IPS-11a (cell line): Measurements from ENCODE around the gene GABRP.
"Not testable (repeated sequence)": the region's sequence is repeated elsewhere in the genome, so short reads cannot be mapped to it uniquely, and the experiment has no call there.

Source experiments
- H3K4me3 ChIP-seq: one replicate; pipeline ENCODE4 v1.5.1; 2013; ENCODE audit warnings: low read depth, low read length, control low read depth

GABRP gene

DNA sequence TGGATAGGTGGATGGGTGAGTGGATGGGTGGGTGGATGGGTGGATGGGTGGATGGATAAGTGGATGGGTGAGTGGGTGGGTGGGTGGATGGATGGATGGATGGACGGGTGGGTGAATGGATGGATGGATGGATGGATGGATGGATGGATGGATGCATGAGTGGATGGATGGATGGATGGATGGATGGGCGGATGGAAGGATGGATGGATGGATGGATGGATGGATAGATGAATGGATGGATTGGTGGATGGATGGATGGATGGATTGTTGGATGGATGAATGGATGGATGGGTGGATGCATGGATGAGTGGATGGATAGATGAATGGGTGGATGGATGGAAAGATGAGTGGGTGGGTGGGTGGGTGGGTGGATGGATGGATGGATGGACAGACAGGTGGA, 29.0 kb upstream of the GABRP start:
- H3K4me3 ChIP-seq, result not testable (repeated sequence)

DNA sequence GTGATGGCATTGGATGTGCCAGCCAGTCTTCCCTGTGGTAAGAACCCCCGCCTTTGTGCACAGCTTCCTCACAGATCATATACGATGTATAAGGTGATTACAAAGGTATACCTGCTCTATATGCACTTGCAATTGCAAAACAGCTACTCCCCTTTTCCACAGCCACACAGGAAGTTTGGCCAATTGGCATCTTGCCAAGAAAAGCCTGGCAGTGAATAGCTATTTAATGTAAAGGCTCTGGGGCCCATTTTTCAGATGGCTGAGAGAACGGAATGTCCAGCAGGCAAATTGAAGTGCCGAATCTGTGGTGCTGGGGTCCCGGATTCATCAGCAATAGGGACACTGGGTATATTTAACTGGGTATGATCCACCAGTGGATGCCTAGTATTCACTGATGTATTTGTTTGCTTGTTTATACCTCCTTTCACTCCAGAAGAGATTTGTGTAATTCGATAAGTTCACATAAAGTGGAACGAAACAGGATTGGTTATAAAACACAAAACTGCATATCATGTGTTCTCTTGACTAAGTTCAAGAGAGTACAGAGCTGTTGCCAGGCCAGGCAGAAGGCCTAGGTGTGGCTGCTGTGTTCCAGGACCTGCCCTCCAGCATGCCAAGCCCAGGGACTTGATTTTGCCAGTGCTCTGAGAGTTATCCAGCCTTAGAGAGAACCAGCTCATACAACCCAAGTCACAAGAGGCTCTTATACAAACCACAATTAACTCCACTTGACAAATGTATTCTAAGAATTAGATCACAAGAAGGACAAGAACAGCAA, 27.7 kb upstream of the GABRP start:
- H3K4me3 ChIP-seq, result no peak overlapping the region

DNA sequence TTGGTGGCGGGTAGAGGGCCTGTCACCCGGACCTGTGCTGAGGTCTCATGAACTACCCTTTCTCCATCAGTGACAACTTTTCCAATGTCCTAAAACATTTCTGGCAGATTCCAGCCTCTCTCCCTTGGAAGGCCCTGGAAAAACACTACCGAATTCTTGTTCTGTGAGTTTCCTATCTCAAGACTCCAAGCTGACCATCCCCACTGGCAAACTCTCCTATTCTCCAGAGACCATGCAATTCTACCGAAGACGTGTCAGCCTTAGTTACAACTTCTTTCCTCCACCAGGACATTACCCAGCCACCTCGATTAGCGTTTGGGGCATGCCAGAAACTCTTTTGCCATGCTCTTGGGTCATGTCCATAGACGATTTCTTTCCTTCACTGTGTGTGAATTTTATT, 26.8 kb upstream of the GABRP start:
- H3K4me3 ChIP-seq, result no peak overlapping the region

DNA sequence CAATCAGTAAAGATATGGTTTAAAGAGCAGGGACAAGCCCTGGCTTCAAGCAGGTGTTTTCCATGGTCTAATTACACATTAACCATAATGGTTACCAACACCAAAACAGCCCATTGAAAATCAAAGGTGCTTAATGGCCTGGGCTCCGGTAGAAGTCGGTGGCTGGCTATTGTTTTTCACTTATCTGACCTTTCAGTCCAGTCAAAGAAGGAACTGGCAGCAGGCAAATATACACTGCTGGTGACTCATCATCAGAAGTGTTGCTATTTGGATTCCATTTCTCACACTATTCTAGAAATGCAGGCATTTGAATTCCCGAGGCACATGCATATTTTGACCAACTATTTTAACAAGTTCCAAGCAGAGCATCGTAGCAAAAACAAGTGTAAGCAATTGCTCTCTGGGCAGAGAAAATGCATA, 26.3 kb upstream of the GABRP start:
- no peak overlapping the region for H3K4me3 ChIP-seq

DNA sequence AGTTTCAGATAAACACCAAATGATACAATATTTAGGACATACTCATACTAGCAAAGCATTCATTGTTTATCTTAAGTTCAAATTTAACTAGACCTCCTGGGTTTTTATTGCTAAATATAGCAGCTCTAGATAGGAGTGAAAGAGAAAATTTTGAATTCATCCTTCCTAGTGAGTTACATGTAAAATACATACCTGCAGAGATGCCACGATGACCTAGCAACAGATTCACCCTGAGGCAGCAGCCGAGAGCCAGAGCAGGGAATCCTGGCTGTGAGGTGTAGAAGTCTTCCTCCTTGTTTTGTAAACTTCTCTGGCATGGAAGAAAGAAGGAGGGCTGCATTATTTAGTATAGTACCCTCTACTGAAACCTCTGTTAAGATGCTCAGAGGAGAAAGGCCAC, 25.9 kb upstream of the GABRP start:
- H3K4me3 ChIP-seq, result no peak overlapping the region

DNA sequence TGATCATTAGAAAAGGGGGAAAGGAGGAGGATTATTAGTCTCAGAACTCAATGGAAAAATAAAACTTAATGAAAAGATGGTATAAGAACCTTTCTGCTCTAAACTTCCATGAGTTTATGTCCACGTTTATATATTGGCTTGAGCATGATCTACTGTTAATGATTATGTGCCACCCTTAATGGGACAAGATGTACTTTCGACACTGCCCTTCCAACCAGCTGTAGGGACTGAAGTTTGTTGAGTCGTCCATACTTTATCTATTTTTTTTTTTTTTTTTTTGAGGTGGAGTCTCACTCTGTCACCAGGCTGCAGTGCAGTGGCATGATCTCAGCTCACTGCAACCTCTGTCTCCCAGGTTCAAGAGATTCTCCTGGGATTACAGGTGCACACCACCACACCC, 25.0 kb upstream of the GABRP start:
- H3K4me3 ChIP-seq, result no peak overlapping the region

DNA sequence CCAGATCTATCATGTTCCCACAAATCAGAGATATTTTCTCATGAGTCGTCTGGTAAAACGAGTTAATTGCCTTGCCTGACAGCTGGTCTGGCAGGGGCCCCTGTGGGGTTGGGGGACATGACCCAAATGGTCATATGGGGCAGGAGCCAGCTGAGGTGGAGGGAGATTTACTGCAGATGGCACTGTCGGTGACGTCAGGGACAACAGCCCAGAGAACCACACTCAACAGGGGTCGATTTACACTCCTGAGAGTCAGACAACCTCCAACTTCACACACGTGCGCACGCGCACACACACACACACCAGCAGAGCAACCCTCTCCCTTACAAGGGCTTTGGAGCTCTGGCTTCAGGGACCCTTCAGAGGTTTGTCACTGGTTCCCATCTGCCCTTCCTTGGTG, 23.4 kb upstream of the GABRP start:
- H3K4me3 ChIP-seq, result no peak overlapping the region

DNA sequence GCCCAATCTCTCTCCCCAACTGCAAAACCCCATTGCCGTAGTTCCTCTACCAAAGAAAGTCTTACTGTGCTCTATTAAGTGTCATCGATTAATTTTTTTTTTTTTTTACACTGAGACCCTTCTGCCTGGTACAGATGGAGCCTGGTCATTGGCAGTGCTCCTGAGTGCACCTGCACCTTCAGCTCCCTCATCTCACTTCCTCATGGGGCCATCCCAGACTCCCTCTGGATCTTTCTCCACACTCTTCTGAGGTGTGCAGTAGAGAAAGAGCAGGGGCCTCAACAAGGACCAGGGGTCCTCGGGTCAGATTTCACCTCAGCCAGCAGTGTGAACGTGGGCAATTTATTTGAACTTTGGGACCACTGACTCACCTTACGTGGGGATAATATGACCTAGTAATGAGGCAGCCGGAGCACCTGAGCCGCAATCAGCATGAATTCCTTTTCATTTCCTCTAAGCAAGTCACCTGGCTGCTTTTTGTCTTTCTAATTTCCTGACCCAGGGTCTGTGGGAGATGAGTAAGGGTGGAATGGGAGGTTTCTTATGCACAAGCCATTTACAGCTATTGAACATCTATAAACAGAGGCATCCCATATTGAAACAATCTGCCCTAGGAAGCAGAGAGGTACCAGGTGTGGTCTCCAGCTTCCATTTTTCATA, 22.3 kb upstream of the GABRP start:
- H3K4me3 ChIP-seq, result no peak overlapping the region

DNA sequence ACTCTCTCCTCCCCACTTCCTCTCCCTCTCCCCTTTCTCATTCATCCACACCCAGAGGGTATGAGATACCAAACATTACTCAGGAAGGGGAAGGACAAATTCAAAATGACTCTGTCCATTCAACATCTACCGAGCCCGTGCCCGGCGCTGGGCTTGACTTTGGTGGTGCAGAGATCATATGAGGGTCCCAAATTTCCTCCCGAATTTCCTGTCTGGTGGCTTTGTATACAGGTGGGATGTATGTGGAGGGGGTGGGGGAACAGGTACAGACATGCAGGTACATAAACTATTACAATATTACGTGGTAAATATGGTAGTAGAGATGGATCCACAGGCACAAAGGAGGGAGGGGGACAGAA, 21.8 kb upstream of the GABRP start:
- no peak overlapping the region for H3K4me3 ChIP-seq

DNA sequence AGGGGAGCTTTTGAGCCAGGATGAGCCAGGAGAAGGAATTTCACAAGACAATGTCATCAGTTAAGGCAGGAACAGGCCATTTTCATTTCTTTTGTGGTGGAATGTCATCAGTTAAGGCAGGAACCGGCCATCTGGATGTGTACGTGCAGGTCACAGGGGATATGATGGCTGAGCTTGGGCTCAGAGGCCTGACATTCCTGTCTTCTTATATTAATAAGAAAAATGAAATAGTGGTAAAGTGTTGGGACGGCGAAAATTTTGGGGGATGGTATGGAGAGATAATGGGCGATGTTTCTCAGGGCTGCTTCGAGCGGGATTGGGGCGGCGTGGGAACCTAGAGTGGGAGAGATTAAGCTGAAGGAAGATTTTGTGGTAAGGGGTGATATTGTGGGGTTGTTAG, 21.2 kb upstream of the GABRP start:
- not testable (repeated sequence) for H3K4me3 ChIP-seq

DNA sequence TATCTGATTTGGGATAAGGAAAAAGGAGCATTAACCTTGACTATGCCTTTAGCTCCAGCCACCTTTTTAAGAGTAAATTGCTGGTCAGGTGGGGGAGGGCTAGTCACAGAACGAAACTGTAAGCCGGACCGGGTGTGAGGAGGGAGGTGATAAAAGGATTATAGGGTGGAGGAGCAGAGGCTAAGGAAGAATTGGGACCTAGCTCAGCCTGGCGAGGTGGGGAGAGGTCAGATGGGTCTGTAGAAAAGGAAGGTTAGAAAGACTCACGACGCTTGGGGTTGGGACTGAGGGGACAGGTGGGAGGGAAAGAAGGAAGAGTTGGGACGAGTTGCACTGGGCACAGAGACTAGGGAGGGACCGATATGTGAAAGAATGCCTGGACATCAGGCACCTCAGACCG, 17.7 kb upstream of the GABRP start:
- H3K4me3 ChIP-seq, result not testable (repeated sequence)

DNA sequence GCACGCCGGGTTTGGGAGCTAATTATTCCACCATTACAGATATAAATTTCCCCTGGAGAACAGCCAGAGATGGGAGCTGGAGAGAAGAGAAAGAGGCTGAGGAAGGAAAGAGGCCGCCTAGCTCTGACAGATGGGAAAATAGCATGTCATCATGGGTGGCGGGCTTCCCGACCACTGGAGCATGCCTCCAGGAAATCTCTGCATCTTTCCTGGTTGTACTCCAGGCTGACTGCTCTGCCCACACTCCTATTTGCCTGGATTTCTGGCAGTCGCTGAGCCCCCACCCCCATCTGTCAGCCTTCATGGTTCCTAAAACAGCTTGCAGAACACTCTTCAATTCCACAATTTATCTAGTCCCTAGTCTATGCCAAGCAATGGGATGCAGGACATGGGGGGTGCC, 14.3 kb upstream of the GABRP start:
- no peak overlapping the region for H3K4me3 ChIP-seq

DNA sequence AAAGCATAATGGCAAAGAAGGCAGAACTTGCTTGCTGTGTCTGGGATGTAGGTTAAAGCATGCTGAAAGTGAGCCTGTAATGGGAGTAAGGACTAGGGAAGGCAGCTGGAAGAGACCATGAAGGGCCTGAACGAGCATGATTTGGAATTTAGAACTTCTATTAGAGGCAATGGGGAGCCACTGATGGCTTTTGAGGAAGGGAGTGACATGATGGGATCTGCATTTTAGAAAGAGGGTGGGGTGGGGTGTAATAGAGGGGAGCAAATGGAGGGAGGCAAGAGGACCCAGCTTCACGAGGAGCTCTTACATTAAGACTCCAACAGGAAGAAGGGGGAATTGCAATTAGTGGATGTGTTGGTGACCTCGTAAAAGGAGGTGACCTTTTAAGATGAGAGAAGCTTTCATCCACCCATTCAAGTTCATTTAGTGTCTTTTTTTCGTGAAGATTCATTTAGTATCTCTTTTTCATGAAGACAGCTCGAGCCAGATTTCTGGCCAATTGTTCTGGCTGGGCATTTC, 13.6 kb upstream of the GABRP start:
- no peak overlapping the region for H3K4me3 ChIP-seq

DNA sequence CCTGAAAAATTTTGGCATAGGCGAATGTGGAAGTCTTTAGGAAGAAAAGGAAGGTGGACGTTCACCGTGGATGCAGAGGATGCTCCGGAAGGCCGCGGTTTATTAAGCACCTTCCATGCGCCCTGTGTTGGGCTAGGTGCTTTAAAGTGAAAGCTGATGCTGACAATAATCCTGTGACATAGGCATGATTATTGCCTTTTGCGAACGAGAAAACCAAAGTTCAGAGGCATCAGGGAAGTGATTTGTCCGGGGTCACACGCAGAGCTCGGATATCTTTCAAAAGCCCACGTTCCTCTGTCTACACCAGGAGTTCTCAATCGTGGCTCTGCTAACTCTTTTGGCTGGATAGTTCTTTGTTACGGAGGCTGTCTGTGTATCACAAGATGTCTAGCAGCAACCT, 12.0 kb upstream of the GABRP start:
- H3K4me3 ChIP-seq, result no peak overlapping the region

DNA sequence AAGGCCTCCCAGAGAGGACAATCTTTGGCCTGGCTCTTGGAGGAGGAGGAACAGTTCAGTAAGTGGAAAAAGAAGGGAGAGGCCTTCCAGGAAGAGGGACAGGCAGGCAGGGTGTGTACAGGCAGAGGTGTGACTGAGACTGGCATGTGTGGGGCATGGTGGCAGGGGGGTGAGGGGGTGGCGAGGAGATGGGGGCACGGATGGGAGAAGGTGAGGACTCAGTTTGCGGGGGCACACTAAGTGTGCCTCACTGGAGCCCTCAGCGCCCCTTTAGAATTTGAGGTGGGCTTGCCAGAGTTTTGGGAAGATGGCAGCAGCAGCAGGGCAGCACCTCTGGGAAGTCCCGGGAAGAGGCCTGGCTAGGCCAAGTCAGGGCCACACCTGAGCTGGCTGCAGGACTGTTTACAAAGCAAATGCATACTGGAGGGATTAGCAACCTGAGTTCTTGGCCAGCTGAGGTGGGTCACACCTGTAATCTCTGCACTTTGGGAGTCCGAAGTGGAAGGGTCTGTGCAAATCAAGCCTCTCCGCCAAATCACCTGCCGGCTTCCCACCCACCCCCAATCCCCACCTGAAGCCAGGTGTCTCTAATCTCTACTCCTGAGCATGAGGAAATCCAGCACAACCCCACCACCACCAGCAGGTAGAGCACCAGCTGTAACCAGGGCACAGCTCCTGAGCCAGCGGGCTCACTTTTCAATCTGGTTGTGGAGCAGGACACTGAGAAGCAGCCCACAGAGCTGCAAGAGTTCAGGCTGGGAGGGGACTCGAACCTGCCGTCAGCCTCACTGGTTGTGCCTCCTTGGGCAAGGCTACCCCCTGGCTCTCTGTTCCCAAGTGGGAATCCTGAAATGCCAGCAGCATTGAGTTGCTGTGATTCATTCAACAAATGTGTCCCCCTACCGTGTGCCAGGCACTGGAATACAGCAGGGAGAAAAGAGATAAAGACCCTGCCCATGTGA, 10.2 kb upstream of the GABRP start:
- H3K4me3 ChIP-seq, result no peak overlapping the region

DNA sequence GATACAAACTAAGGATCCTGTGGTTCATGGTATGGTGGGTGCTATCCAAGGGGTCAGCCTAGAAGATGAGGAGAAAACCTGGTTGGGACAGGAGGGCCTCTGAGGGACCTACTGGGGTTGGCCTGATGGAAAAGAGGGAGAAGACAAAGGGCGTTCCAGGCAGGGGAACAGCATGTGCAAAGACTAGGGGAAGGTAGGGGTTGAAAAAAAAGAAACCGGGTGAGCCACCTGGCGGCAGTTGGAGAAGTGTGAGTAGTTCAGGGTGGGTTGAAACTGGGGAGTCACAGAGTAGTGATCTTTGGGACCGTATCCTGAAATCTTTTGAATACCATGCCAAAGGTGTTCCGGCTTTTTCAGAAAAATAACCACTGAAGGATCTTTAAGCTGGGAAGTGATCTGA, 8.7 kb upstream of the GABRP start:
- H3K4me3 ChIP-seq, result no peak overlapping the region

DNA sequence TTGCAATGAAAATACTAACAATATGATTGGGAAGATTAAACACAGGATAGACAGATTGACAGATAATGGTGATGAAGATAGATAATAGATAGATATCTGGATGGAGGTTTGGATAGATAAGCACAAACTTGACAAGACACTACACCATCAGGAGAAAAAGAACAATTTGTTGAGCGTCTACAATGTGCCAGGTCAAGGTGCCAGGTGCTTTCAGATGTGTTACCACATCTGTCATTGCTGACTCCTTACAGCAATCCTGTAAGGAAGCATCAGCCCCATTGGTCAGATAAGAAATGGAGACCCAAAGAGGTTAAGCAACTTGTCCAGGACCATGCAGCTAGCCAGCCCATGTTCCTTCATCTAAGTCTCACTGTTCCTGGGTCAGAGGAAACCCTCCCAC, 1.6 kb upstream of the GABRP start:
- no peak overlapping the region for H3K4me3 ChIP-seq

DNA sequence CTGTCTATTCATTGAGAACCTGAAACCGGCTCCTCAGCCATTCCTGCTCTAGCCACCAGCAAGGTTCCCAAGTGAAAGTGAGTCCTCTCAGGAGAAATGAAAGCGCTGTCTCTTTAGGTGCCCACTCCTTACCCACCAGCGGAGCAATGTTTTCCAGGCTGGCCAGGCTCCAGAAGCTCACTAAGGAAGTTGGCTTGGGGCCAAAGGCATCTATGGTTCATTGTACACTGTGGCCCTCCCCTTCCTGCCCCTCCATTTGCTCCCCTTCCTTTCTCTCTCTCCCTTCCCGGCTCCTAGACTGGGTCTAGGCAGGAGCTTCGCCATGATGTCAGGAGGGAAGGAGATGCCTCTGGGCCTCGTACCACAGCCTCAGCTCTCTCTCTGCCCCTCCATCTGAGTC, 1.1 kb upstream of the GABRP start:
- no peak overlapping the region for H3K4me3 ChIP-seq

DNA sequence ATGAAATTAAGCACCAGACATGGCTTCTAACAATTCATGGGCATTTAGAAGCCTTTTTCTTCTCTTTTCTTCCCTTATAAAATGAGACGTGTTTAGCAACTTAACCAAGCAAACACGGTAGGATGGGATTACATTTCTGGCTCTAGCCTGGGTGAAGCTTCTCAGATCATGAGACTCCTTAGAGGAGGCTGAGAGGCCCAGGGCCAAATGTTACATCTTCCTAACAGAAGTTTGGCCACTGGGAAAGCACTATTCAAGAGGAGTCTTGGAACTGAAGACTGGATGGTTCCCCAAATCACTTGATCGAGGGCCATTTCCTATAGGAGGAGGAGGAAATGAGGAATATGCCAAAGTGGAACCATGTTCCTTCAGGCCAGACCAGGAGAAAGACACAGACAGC, 1.9 kb downstream of the GABRP start:
- no peak overlapping the region for H3K4me3 ChIP-seq

DNA sequence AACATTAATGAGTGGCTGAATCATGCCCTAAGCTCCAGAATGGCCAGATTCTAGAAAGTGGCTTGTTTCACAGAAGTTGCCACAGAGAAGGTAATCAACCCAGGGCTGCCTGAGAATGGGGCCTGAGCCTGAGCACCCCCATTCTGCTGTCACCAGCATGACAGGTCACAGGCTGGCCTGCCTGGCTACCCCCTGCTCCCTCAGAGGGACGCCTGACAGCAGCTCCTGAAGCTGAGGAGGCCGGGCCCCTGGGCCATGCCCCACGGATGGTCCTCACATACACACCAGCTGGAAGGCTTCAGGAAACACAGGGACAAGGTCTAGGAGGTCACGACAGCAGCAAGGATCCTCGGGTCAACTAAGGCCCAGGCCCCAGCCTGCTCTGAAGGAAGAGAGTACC, 3.7 kb downstream of the GABRP start:
- H3K4me3 ChIP-seq, result no peak overlapping the region

DNA sequence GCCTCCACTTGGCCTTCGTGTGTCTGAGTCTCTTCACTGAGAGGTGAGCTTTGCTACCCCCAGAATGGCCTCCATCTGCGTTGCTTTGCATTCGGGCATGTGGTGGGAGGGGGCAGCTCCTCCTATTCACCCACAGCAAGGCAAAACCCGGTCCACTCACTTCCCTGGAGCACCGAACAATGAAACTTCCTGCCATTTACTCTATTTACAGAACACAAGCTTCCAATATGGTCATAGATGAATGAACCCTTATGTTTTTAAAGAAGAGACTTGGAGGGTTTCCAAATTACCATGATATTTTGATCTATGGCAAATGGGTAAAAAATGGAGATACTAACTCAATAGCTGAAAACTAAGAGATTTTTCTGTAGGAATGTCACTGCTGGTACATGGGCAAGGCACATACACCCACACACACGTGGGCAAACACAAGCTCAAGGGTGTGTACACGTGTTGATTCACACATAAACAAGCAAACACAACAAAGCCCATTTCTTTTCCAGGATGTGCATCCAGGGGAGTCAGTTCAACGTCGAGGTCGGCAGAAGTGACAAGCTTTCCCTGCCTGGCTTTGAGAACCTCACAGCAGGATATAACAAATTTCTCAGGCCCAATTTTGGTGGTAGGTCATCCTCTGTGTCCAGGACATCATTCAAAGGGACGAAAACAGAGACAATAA, 5.2 kb downstream of the GABRP start:
- H3K4me3 ChIP-seq, result no peak overlapping the region
